ENCODE data around the gene PLEKHM3.

The PLEKHM3 gene

GRCh38 chr2:207847807-207848544, 177.4 kb downstream of the PLEKHM3 start:
- no peak for DNase-seq

- no peak for DNase-seq
Observed at GRCh38 chr2:207847098-207847806, 178.1 kb downstream of the PLEKHM3 start.

- no peak for DNase-seq
Observed at GRCh38 chr2:207845202-207845864, 180.0 kb downstream of the PLEKHM3 start.

GRCh38 chr2:207844648-207845047, 180.7 kb downstream of the PLEKHM3 start:
- no peak for DNase-seq

- DNase-seq: no peak
Observed at GRCh38 chr2:207840101-207840500, 185.2 kb downstream of the PLEKHM3 start.

- DNase-seq: no peak
Observed at GRCh38 chr2:207839575-207839974, 185.8 kb downstream of the PLEKHM3 start.

GRCh38 chr2:207839028-207839427, 186.3 kb downstream of the PLEKHM3 start:
- no peak for DNase-seq

- DNase-seq: no peak
Observed at GRCh38 chr2:207836521-207837133, 188.7 kb downstream of the PLEKHM3 start.

GRCh38 chr2:207835805-207836204, 189.5 kb downstream of the PLEKHM3 start:
- no peak for DNase-seq

- DNase-seq: no peak
Observed at GRCh38 chr2:207833251-207833751, 192.0 kb downstream of the PLEKHM3 start.

- DNase-seq: no peak
Observed at GRCh38 chr2:207831584-207832248, 193.6 kb downstream of the PLEKHM3 start.

GRCh38 chr2:207830778-207831438, 194.4 kb downstream of the PLEKHM3 start:
- no peak for DNase-seq

- DNase-seq: no peak
Observed at GRCh38 chr2:207828361-207829057, 196.8 kb downstream of the PLEKHM3 start.

- no peak for DNase-seq
Observed at GRCh38 chr2:207825978-207826377, 199.3 kb downstream of the PLEKHM3 start.

GRCh38 chr2:207825045-207825954, 200.0 kb downstream of the PLEKHM3 start:
- no peak for DNase-seq

- no peak for DNase-seq
Observed at GRCh38 chr2:207823865-207824264, 201.5 kb downstream of the PLEKHM3 start.

GRCh38 chr2:207819839-207820784, 205.2 kb downstream of the PLEKHM3 start:
- no peak for DNase-seq

GRCh38 chr2:207819021-207819797, 206.1 kb downstream of the PLEKHM3 start:
- DNase-seq: no peak
